Measurements from ENCODE around the gene SLC38A6. TPM values are rescaled to one million over a fixed set of nuclear protein-coding genes. Genes with fewer than 3 reads are reported as not detected.

Gene SLC38A6
- total and polyA plus RNA-seq, 10 of the 15 experiments (the other 5 are each of a cell fraction or from before 2014, with no cell fraction given): 2.0 to 7.0 (median 3.7) TPM

DNA sequence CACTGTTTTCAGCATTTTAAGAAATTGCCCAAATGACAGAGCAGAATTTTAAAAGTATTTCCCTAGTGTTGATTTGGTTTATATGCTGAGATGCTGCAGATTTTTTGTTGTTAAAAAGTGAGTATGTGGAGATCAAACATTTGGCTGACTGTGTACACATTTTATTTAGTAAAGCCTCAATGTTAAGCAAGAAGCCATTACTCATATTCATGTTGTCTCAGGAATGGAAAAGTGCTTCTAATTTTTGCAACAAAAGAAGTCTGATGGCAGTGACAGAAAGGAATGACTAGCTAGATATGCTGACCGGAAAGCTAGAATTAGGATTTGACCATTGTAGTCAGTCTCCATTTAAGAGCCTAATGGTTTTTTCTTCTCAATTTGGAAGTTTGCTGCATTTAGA lies 22.5 kb downstream of the SLC38A6 start:
- H2AFZ ChIP-seq (ENCODE audit: control insufficient read depth, low read depth, low read length): no peak overlapping the region
- no peaks in the 10 kb centered on the region for H3K79me2 ChIP-seq (ENCODE audit: control insufficient read depth, insufficient read depth, low read length)
- intact Hi-C loops (cut with micrococcal nuclease; ENCODE audit: unreplicated experiment): no loop called here
- RAD21 ChIA-PET (ENCODE audit: unreplicated experiment): no interaction called here
- ATAC-seq: no peak
- no peak overlapping the region for H3K27ac ChIP-seq (ENCODE audit: control insufficient read depth, insufficient read depth)
- no peak overlapping the region for H3K9ac ChIP-seq (ENCODE audit: control insufficient read depth, insufficient read depth, low read length)
- in situ Hi-C loops (cut with MboI): no loop called here
- no peak for DNase-seq (ENCODE audit: low read depth, low spot score)
- WGBS (ENCODE audit: insufficient coverage, insufficient replicate concordance, low lambda C conversion rate, missing lambda C conversion rate): 100% methylated on average over 1 of the region's 1 CpG
- no peak overlapping the region for H3K4me3 ChIP-seq
- no peaks in the 10 kb centered on the region for H3K4me1 ChIP-seq (ENCODE audit: control insufficient read depth, insufficient read depth, low read length)
- no TSS peak for BruUV-seq (replicated peaks)
- POLR2A ChIA-PET: no interaction called here
- H4K20me1 ChIP-seq (ENCODE audit: control insufficient read depth, insufficient read depth): no peaks in the 10 kb centered on the region
- H3K4me2 ChIP-seq (ENCODE audit: control insufficient read depth, insufficient read depth): no peak overlapping the region
- CTCF ChIA-PET: interaction anchor here (0.6 kb wide), 1 partner anchor 1162 kb away, joined by 3 read pairs; no protein-coding TSS in a partner anchor
- no peaks in the 10 kb centered on the region for H3K36me3 ChIP-seq (ENCODE audit: control insufficient read depth in 2 of 2, insufficient read depth in 2 of 2, low read length in 1 of 2)
- no peaks in the 10 kb centered on the region for H3K9me3 ChIP-seq (replicated peaks; ENCODE audit: control insufficient read depth, insufficient read depth, low read length)
- SMC1A ChIA-PET (ENCODE audit: uncharacterized antibody, unreplicated experiment): interaction anchor here (1.0 kb wide), 1 partner anchor 71 kb away, joined by 3 read pairs; no protein-coding TSS in a partner anchor
- H3K27me3 ChIP-seq (replicated peaks in 1 of 2; ENCODE audit: control insufficient read depth in 2 of 2, insufficient read depth in 2 of 2, low read length in 1 of 2): no peaks in the 10 kb centered on the region
- FAIRE-seq: peak; percentile 41
- TF ChIP-seq, protein P1, sequence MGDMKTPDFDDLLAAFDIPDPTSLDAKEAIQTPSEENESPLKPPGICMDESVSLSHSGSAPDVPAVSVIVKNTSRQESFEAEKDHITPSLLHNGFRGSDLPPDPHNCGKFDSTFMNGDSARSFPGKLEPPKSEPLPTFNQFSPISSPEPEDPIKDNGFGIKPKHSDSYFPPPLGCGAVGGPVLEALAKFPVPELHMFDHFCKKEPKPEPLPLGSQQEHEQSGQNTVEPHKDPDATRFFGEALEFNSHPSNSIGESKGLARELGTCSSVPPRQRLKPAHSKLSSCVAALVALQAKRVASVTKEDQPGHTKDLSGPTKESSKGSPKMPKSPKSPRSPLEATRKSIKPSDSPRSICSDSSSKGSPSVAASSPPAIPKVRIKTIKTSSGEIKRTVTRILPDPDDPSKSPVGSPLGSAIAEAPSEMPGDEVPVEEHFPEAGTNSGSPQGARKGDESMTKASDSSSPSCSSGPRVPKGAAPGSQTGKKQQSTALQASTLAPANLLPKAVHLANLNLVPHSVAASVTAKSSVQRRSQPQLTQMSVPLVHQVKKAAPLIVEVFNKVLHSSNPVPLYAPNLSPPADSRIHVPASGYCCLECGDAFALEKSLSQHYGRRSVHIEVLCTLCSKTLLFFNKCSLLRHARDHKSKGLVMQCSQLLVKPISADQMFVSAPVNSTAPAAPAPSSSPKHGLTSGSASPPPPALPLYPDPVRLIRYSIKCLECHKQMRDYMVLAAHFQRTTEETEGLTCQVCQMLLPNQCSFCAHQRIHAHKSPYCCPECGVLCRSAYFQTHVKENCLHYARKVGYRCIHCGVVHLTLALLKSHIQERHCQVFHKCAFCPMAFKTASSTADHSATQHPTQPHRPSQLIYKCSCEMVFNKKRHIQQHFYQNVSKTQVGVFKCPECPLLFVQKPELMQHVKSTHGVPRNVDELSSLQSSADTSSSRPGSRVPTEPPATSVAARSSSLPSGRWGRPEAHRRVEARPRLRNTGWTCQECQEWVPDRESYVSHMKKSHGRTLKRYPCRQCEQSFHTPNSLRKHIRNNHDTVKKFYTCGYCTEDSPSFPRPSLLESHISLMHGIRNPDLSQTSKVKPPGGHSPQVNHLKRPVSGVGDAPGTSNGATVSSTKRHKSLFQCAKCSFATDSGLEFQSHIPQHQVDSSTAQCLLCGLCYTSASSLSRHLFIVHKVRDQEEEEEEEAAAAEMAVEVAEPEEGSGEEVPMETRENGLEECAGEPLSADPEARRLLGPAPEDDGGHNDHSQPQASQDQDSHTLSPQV (IDR thresholded peaks at IDR 0.05): no peak
- no peak for TF ChIP-seq RAD51 (IDR thresholded peaks at IDR 0.05)
- TF ChIP-seq FOXK2 (IDR thresholded peaks at IDR 0.05): no peak
- TF ChIP-seq, protein P2, sequence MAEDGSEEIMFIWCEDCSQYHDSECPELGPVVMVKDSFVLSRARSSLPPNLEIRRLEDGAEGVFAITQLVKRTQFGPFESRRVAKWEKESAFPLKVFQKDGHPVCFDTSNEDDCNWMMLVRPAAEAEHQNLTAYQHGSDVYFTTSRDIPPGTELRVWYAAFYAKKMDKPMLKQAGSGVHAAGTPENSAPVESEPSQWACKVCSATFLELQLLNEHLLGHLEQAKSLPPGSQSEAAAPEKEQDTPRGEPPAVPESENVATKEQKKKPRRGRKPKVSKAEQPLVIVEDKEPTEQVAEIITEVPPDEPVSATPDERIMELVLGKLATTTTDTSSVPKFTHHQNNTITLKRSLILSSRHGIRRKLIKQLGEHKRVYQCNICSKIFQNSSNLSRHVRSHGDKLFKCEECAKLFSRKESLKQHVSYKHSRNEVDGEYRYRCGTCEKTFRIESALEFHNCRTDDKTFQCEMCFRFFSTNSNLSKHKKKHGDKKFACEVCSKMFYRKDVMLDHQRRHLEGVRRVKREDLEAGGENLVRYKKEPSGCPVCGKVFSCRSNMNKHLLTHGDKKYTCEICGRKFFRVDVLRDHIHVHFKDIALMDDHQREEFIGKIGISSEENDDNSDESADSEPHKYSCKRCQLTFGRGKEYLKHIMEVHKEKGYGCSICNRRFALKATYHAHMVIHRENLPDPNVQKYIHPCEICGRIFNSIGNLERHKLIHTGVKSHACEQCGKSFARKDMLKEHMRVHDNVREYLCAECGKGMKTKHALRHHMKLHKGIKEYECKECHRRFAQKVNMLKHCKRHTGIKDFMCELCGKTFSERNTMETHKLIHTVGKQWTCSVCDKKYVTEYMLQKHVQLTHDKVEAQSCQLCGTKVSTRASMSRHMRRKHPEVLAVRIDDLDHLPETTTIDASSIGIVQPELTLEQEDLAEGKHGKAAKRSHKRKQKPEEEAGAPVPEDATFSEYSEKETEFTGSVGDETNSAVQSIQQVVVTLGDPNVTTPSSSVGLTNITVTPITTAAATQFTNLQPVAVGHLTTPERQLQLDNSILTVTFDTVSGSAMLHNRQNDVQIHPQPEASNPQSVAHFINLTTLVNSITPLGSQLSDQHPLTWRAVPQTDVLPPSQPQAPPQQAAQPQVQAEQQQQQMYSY (CRISPR knock-in tag; IDR thresholded peaks at IDR 0.05): no peak
- TF ChIP-seq ZNF217 (IDR thresholded peaks at IDR 0.05): no peak
- no peak for TF ChIP-seq RELA (IDR thresholded peaks at IDR 0.05; ENCODE audit: borderline replicate concordance, partially characterized antibody)
- TF ChIP-seq, protein P3, sequence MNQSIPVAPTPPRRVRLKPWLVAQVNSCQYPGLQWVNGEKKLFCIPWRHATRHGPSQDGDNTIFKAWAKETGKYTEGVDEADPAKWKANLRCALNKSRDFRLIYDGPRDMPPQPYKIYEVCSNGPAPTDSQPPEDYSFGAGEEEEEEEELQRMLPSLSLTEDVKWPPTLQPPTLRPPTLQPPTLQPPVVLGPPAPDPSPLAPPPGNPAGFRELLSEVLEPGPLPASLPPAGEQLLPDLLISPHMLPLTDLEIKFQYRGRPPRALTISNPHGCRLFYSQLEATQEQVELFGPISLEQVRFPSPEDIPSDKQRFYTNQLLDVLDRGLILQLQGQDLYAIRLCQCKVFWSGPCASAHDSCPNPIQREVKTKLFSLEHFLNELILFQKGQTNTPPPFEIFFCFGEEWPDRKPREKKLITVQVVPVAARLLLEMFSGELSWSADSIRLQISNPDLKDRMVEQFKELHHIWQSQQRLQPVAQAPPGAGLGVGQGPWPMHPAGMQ (IDR thresholded peaks at IDR 0.05; ENCODE audit: borderline replicate concordance): no peak
- no peak for TF ChIP-seq ETV6 (conservative IDR thresholded peaks at IDR 0.05 in 1 of 2, IDR thresholded peaks at IDR 0.05 in 1 of 2; ENCODE audit: borderline replicate concordance in 1 of 2, low read depth in 1 of 2)
- TF ChIP-seq CBX3 (IDR thresholded peaks at IDR 0.05; ENCODE audit: borderline replicate concordance, low read depth): no peak
- TF ChIP-seq ZNF622 (IDR thresholded peaks at IDR 0.05): no peak
- no peak for TF ChIP-seq NFXL1 (IDR thresholded peaks at IDR 0.05; ENCODE audit: borderline replicate concordance)
- TF ChIP-seq ZBED1 (IDR thresholded peaks at IDR 0.05; ENCODE audit: borderline replicate concordance): no peak
- no peak for TF ChIP-seq SUZ12 (IDR thresholded peaks at IDR 0.05; ENCODE audit: unreplicated experiment)
- TF ChIP-seq LARP7 (IDR thresholded peaks at IDR 0.05): no peak
- no peak for TF ChIP-seq CHD4 (IDR thresholded peaks at IDR 0.05)
